Fibroblast of lung (primary cell): ENCODE data around the gene PXYLP1.

Experiments
- CTCF ChIP-seq, 2 donors: IDR thresholded peaks in 1 of 2; conservative IDR thresholded peaks in 1 of 2; 1 replicate in 1 of 2; 2 replicates in 1 of 2; pipeline ENCODE4 v1.5.1; 2011 to 2012; ENCODE audit warnings: low read length in 2 of 2, control low read depth in 1 of 2, inconsistent platforms in 1 of 2, low read depth in 1 of 2, mild to moderate bottlenecking in 1 of 2
- EZH2 ChIP-seq: IDR thresholded peaks from 2 replicates; pipeline ENCODE4 v1.5.1; 2012; ENCODE audit warnings: low read length, control low read depth, mild to moderate bottlenecking; ENCODE audit errors: missing control alignments

GRCh38 chr3:141331377-141332318 is 100.0 kb downstream of the PXYLP1 start:
- no peak for TF ChIP-seq CTCF (conservative IDR thresholded peaks at IDR 0.05 in 1 of 2, IDR thresholded peaks at IDR 0.05 in 1 of 2; ENCODE audit: low read depth in 1 of 2, low read length in 2 of 2)
- no peak for TF ChIP-seq EZH2
